H1 (cell line): Measurements from ENCODE around the gene GATC. TPM values are rescaled to one million over a fixed set of nuclear protein-coding genes. Genes with fewer than 3 reads are reported as not detected.
A peak's percentile ranks its signal among the peaks of the same experiment; 100 is the strongest.

Experiments used
- BACH1 ChIP-seq: IDR thresholded peaks from 2 replicates; pipeline ENCODE4 v1.6.1; 2012; ENCODE audit warnings: low read length, improper control_type of control experiment
- BRCA1 ChIP-seq: IDR thresholded peaks from 2 replicates; pipeline ENCODE4 v1.6.1; 2012; ENCODE audit warnings: low read depth, low read length, improper control_type of control experiment
- CHD2 ChIP-seq: IDR thresholded peaks from 2 replicates; pipeline ENCODE4 v1.6.1; 2012; ENCODE audit warnings: low read length, improper control_type of control experiment
- EGR1 ChIP-seq: IDR thresholded peaks from 2 replicates; pipeline ENCODE4 v1.6.1; 2011; ENCODE audit warnings: low read depth, low read length, borderline replicate concordance
- EZH2 ChIP-seq: fragments of 200-600 bp; sonication (generic); IDR thresholded peaks from 2 replicates; pipeline ENCODE4 v1.7.1; 2012; ENCODE audit warnings: low read depth, mild to moderate bottlenecking, moderate library complexity, low read length, inconsistent platforms; ENCODE audit not compliant: severe bottlenecking
- GTF2F1 ChIP-seq: IDR thresholded peaks from 2 replicates; pipeline ENCODE4 v1.6.1; 2012; ENCODE audit warnings: low read depth, low read length, improper control_type of control experiment, borderline replicate concordance
- HDAC6 ChIP-seq: IDR thresholded peaks from one replicate; pipeline ENCODE4 v1.7.1; 2012; ENCODE audit warnings: low read depth, mild to moderate bottlenecking, inconsistent platforms, low read length, moderate library complexity
- JUND ChIP-seq: IDR thresholded peaks from 2 replicates; pipeline ENCODE4 v1.6.1; 2011; ENCODE audit warnings: mild to moderate bottlenecking, improper control_type of control experiment, low read length
- KDM1A ChIP-seq: fragments of 200-600, 300-600 bp; sonication (generic); IDR thresholded peaks from 2 replicates; pipeline ENCODE4 v1.7.1; 2016; ENCODE audit warnings: mild to moderate bottlenecking, low read length, borderline replicate concordance
- KDM4A ChIP-seq: IDR thresholded peaks from one replicate; pipeline ENCODE4 v1.7.1; 2012; ENCODE audit warnings: low read depth, mild to moderate bottlenecking, moderate library complexity, low read length, inconsistent platforms; ENCODE audit not compliant: severe bottlenecking
- MAFK ChIP-seq: IDR thresholded peaks from 2 replicates; pipeline ENCODE4 v1.6.1; 2012; ENCODE audit warnings: low read depth, mild to moderate bottlenecking, improper control_type of control experiment, low read length
- NANOG ChIP-seq: IDR thresholded peaks from 2 replicates; pipeline ENCODE4 v1.6.1; 2011; ENCODE audit warnings: low read length, low read depth, mild to moderate bottlenecking, inconsistent platforms; ENCODE audit not compliant: insufficient read depth, poor library complexity, severe bottlenecking
- NRF1 ChIP-seq: IDR thresholded peaks from 2 replicates; pipeline ENCODE4 v1.6.1; 2011; ENCODE audit warnings: mild to moderate bottlenecking, low read depth, low read length, improper control_type of control experiment
- PHF8 ChIP-seq: fragments of 200-600 bp; sonication (generic); conservative IDR thresholded peaks from 2 replicates; pipeline ENCODE4 v1.7.1; 2012; ENCODE audit warnings: low read depth, mild to moderate bottlenecking, inconsistent platforms, low read length, moderate library complexity
- POLR2A ChIP-seq, 2 experiments: IDR thresholded peaks; 1 replicate in 1 of 2; 2 replicates in 1 of 2; pipeline ENCODE4 v1.6.1; 2011; ENCODE audit warnings: low read depth in 2 of 2, low read length in 2 of 2, mild to moderate bottlenecking in 2 of 2; ENCODE audit errors: control extremely low read depth in 1 of 2
- RAD21 ChIP-seq, 2 experiments: IDR thresholded peaks in 1 of 2; conservative IDR thresholded peaks in 1 of 2; 2 replicates each; pipeline ENCODE4 v1.6.1; 2011; ENCODE audit warnings: low read depth in 2 of 2, low read length in 2 of 2, improper control_type of control experiment in 1 of 2, inconsistent platforms in 1 of 2, mild to moderate bottlenecking in 1 of 2, moderate library complexity in 1 of 2
- RFX5 ChIP-seq: IDR thresholded peaks from 2 replicates; pipeline ENCODE4 v1.6.1; 2011; ENCODE audit warnings: low read depth, low read length, improper control_type of control experiment, borderline replicate concordance
- RNF2 ChIP-seq: fragments of 200-900, 300-1000 bp; sonication (generic); IDR thresholded peaks from 2 replicates; pipeline ENCODE4 v1.7.1; 2016; ENCODE audit warnings: borderline replicate concordance, low read depth, mild to moderate bottlenecking, antibody characterized with exemption, low read length; ENCODE audit not compliant: poor library complexity, severe bottlenecking; ENCODE audit errors: missing control alignments
- RXRA ChIP-seq: IDR thresholded peaks from 2 replicates; pipeline ENCODE4 v1.6.1; 2011; ENCODE audit warnings: low read depth, mild to moderate bottlenecking, low read length, moderate library complexity; ENCODE audit not compliant: insufficient read depth
- SAP30 ChIP-seq: fragments of 300-600 bp; sonication (generic); IDR thresholded peaks from 2 replicates; pipeline ENCODE4 v1.7.1; 2012; ENCODE audit warnings: low read length, moderate library complexity, mild to moderate bottlenecking, inconsistent platforms; ENCODE audit not compliant: insufficient read depth, insufficient replicate concordance
- SIN3A ChIP-seq, 2 experiments: IDR thresholded peaks in 1 of 2; conservative IDR thresholded peaks in 1 of 2; 2 replicates each; pipeline ENCODE4 v1.6.1; 2011 to 2012; ENCODE audit warnings: low read length in 2 of 2, improper control_type of control experiment in 1 of 2, low read depth in 1 of 2, mild to moderate bottlenecking in 1 of 2
- SP2 ChIP-seq: IDR thresholded peaks from 2 replicates; pipeline ENCODE4 v1.6.1; 2012; ENCODE audit warnings: mild to moderate bottlenecking, low read length, inconsistent platforms
- TAF1 ChIP-seq: IDR thresholded peaks from 2 replicates; pipeline ENCODE4 v1.6.1; 2011; ENCODE audit warnings: mild to moderate bottlenecking, low read depth, low read length
- TEAD4 ChIP-seq: IDR thresholded peaks from 2 replicates; pipeline ENCODE4 v1.6.1; 2012; ENCODE audit warnings: low read depth, low read length, inconsistent platforms, mixed read lengths
- YY1 ChIP-seq: IDR thresholded peaks from 2 replicates; pipeline ENCODE4 v1.6.1; 2011; ENCODE audit warnings: low read depth, mild to moderate bottlenecking, low read length
- polyA plus RNA-seq, 7 experiments: library from polyadenylated mRNA; depleted of rRNA in 3 of 7; stranded (reverse) in 5 of 7; unstranded in 2 of 7; fragments of >200 nt in 5 of 7; fragments of 200-250 nt in 2 of 7; gene quantifications; 1 replicate in 5 of 7; 2 replicates in 1 of 7; 4 replicates in 1 of 7; pipeline versions ENCODE4 v1.2.1 to v1.2.3, GENCODE V29; 2011 to 2013; ENCODE audit warnings: missing spikeins in 2 of 7, mixed read lengths in 2 of 7
- total RNA-seq: library from RNA; stranded (reverse); fragmentation: NEBNext Ultra II Directional; extraction: Animal tissue kit (Norgen Biotek cat#: 25700); gene quantifications from 2 replicates; pipeline ENCODE4 v1.2.1, GENCODE V29; 2021

Gene GATC
- total and polyA plus RNA-seq, 2 of the 8 experiments (the other 6 are each of a cell fraction or from before 2014, with no cell fraction given): 13.2 to 30.4 TPM

DNA sequence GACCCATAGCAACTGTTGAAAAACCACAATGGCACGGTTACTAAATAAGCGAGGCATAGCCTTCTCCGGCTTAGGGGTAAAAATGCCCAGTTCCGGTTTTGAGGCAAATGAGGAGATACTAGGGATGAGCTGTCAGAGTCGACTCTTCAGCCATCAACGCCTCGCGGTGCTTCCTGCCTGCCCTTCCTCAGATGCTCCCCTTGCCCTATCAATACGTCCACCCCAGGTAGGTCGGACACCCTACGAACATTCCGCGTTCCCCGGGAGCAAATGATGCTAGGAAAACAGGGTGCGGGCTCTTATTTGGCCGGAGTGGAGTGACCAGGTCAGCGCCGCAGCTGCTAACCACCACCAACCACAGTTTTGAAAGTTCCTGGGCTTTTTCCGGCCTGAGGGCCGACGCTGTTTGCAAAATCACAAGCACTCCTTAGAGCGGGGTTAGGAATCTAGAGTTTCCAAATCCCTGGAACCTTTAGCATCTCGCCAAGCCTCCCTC, 22.1 kb downstream of the GATC start (continued):
- TF ChIP-seq RFX5 (no peak), GTF2F1 (no peak), MAFK (no peak), KDM4A (no peak), KDM1A (no peak), BRCA1 (no peak), NRF1 (no peak), RAD21 (IDR thresholded peaks at IDR 0.05 in 1 of 2, conservative IDR thresholded peaks at IDR 0.05 in 1 of 2; ENCODE audit: low read depth in 2 of 2, low read length in 2 of 2) (no peak), NANOG (no peak), TEAD4 (no peak), JUND (no peak), PHF8 (no peak), RXRA (no peak), EGR1 (no peak), BACH1 (no peak), SP2 (no peak), POLR2A (IDR thresholded peaks at IDR 0.05; ENCODE audit: control extremely low read depth in 1 of 2, low read depth in 2 of 2, low read length in 2 of 2) (peak in 1 of 2 experiments; percentile 25; a peak in 1 of 3 replicates), YY1 (no peak), CHD2 (no peak), SAP30 (peak; percentile 88), TAF1 (peak; percentile 32; the same call in 1 of the 2 replicates), HDAC6 (no peak), SIN3A (conservative IDR thresholded peaks at IDR 0.05 in 1 of 2, IDR thresholded peaks at IDR 0.05 in 1 of 2; ENCODE audit: low read depth in 1 of 2, low read length in 2 of 2) (peak; percentile 44 to 87; a peak in 2 of 4 replicates), RNF2 (no peak), EZH2 (no peak)
